GM11168 (cell line): Measurements from ENCODE around the gene BEX4.
"Not testable (repeated sequence)": the region's sequence is repeated elsewhere in the genome, so short reads cannot be mapped to it uniquely, and the experiment has no call there.

ENCODE experiments used
- in situ Hi-C: fragments of 300-500 bp; cut with MboI; formaldehyde crosslinking; loops from one replicate; pipeline ENCODE4 v1.12.0; 2022; ENCODE audit warnings: low sequenced_read_pairs; ENCODE audit not compliant: unreplicated experiment

BEX4 gene

DNA sequence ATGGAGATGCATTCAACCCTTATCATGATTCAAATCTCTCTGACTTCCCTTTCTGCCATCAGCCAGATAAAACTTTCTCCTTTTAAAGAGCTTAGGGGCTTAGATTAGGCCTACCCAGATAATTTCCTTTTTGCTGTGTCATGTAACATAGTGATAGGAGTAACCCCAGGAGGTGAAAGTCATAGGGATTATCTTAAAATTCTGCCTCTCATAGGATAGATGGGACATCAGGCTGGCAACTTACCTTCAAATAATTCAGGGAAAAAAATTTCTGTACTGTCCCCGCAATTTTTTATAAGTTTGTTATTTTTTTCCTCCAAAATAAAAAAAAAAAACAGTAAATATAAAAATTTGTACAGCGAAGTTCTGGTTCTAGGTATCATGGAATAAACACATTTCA lies 20.7 kb downstream of the BEX4 start:
- in situ Hi-C loops = not testable (repeated sequence)

DNA sequence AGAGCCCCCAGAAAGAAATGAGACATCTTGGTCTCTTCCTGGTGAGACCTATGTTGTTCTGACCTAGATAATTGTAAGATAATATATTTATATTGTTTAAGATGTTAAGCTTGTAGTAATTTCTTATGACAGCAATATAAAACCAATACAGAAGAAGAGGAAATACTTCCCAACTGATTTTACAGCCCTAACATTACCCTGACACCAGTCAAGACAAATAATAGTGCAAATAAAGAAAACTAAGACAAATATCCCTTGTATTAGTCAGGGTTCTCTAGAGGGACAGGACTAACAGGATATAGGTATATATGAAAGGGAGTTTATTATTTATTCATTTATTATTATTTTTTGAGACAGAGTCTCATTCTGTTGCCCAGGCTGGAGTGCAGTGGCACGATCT lies 21.4 kb downstream of the BEX4 start:
- in situ Hi-C loops = no loop called here

DNA sequence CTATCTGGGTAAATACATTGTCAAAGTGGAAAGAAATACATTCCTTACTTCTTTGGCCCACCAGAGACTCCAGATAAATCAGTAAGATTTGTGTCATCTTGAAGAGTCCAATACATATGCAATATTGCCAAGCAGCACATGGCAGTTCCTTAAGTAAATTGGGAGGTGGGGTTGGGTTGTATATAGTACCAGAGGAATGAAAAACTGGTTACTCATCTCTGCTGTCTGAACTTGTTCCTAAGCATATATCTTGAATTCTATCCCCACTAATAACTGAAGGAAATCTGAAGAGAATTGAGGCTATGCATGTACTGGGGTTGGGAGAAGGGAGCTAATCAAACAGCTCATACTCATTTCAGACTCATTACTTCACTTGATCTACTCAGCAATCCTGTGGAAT lies 25.2 kb downstream of the BEX4 start:
- in situ Hi-C loops = no loop called here

DNA sequence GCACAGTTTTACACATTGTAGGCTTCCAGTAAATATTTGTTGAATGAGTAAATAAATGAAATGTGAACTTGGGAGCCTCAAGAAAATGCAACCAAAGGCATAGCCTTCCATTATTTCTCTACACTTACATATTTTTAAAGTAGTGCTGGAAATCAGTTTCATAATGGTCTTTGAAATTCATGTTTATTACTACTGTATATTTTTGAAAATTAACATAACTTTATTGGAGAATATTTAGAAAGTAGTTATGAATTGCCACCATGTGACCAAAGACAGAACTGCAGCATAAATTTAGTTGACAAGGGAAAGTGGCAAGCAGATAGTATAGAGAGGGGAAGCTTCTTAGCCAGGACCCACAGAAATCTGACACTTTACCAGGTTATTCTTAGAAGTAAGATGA lies 33.6 kb downstream of the BEX4 start:
- in situ Hi-C loops = no loop called here

DNA sequence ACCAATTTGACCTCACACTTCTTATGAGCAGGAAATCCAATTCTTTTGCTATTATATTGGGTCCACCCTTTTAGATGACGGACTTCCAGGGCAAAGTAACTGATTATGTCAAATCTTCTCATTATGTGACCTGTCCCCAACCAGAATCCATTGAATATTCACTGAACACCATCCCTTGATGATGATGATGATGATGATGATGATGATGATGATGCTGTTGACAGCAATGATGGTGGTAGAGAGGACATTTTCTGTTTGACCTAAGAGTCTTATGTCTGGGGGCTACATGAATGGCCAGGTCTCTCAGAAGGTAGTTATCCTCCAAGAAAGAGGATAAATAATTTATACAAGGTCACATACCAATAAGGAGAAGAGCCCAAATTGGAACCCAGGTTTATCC lies 34.9 kb downstream of the BEX4 start:
- in situ Hi-C loops = no loop called here

- in situ Hi-C loops = no loop called here
Measured at GRCh38 chrX:103250977-103251376, 36.1 kb downstream of the BEX4 start.

DNA sequence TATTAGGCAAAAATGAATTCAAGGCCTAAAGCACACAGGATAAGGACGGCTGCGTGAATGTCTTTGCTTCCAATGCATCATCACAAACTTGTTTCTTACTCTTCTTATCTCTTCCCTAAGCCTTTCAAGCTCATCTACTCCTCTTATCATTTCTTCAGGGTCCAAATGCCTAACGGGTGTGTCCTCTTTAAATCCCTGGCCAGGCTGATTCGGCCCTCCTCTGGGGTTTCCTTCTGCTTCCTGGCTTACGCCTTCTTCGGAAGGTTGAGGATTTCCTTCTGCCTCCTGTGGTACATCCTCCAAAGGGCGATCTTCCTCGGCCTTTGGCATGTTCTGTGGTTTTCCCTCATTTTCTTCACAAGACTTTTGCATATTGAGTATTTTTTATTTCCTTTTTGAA lies 38.7 kb downstream of the BEX4 start:
- in situ Hi-C loops = no loop called here

- in situ Hi-C loops = no loop called here
Measured at GRCh38 chrX:103254171-103254824, 39.4 kb downstream of the BEX4 start.

- in situ Hi-C loops = no loop called here
Measured at GRCh38 chrX:103254921-103255493, 40.1 kb downstream of the BEX4 start, which contains the start of gene TCEAL8. TCEAL8 (minus strand) TSS chrX:103255155; CDS start chrX:103253979, 1,176 bp downstream.

- in situ Hi-C loops = no loop called here
Measured at GRCh38 chrX:103256651-103257050, 41.7 kb downstream of the BEX4 start.

DNA sequence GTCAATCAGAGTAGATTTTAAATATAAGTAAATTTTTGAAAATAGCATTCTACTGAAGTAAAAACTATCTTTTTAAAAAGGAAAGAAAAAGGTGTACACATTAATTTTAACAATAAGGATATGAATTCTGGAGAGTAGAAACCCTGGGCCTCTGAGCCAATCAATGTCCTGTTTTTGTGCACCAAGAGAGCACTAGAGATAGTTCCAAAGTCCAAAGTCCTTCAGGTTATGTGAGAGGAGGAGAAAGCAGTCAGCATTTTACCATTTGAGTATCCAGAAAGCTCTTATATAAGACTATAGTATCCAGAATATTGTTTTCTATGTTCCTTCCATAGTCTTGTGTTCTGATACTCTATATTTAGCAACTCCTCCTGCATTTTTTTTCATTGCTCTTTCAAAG lies 43.4 kb downstream of the BEX4 start:
- in situ Hi-C loops = no loop called here
